Epithelial cell of esophagus (primary cell): Measurements from ENCODE around the gene TNRC18.

Source experiments
- DNase-seq: peaks from one replicate; pipeline ENCODE4 v3.0.0; 2010; ENCODE audit warnings: low read depth
- H3K4me3 ChIP-seq: 2 replicates; pipeline ENCODE4 v1.5.1; 2011; ENCODE audit warnings: mild to moderate bottlenecking, low read length, control low read depth
- CTCF ChIP-seq: IDR thresholded peaks from 2 replicates; pipeline ENCODE4 v1.5.1; 2011; ENCODE audit warnings: low read depth, mild to moderate bottlenecking, low read length, control low read depth, inconsistent platforms; ENCODE audit not compliant: insufficient read depth; ENCODE audit errors: missing control alignments

Gene TNRC18

GRCh38 chr7:5343884-5344283 is 79.8 kb downstream of the TNRC18 start:
- H3K4me3 ChIP-seq, result no peak overlapping the region
- DNase-seq, result no peak
- no peak for TF ChIP-seq CTCF

GRCh38 chr7:5342631-5343030 is 81.0 kb downstream of the TNRC18 start:
- no peak overlapping the region for H3K4me3 ChIP-seq
- DNase-seq, result no peak
- TF ChIP-seq CTCF, result no peak

GRCh38 chr7:5339955-5340354 is 83.7 kb downstream of the TNRC18 start:
- no peak for TF ChIP-seq CTCF
- DNase-seq, result no peak
- H3K4me3 ChIP-seq, result no peak overlapping the region

- DNase-seq, result no peak
- H3K4me3 ChIP-seq, result no peak overlapping the region
- TF ChIP-seq CTCF, result no peak
Observed at GRCh38 chr7:5337047-5337446, 86.6 kb downstream of the TNRC18 start.

GRCh38 chr7:5334671-5335070 is 89.0 kb downstream of the TNRC18 start:
- no peak overlapping the region for H3K4me3 ChIP-seq
- TF ChIP-seq CTCF, result no peak
- DNase-seq, result no peak

GRCh38 chr7:5333121-5334045 is 90.3 kb downstream of the TNRC18 start:
- no peak for TF ChIP-seq CTCF
- no peak overlapping the region for H3K4me3 ChIP-seq
- DNase-seq, result no peak

GRCh38 chr7:5332579-5332978 is 91.1 kb downstream of the TNRC18 start:
- no peak overlapping the region for H3K4me3 ChIP-seq
- no peak for DNase-seq
- no peak for TF ChIP-seq CTCF
